ENCODE measurements around the gene TXNRD2.

The TXNRD2 gene

GRCh38 chr22:19961201-19961580 lies 19.6 kb upstream of the TXNRD2 start:
- Histone ChIP-seq H2AFZ (ENCODE audit: low read depth, low read length) (no peak overlapping the region), H3K79me2 (ENCODE audit: insufficient read depth, low read length) (peaks cover 9% of the 10 kb centered on the region; the same call in 1 of the 2 replicates), H3K9ac (ENCODE audit: low read depth, low read length) (no peak overlapping the region), H3K36me3 (ENCODE audit: insufficient read depth, low read length) (peaks cover 58% of the 10 kb centered on the region), H3K27ac (ENCODE audit: low read length) (no peak overlapping the region), H3K4me2 (ENCODE audit: insufficient read depth, low read length) (no peak overlapping the region), H3K4me1 (ENCODE audit: insufficient read depth, low read length) (no peaks in the 10 kb centered on the region), H3K4me3 (ENCODE audit: low read depth in 1 of 2, low read length in 2 of 2) (no peak overlapping the region), H3K27me3 (ENCODE audit: insufficient read depth, low read length, poor library complexity) (no peaks in the 10 kb centered on the region), H3K9me3 (ENCODE audit: insufficient read depth, low read length, severe bottlenecking) (no peaks in the 10 kb centered on the region), H4K20me1 (ENCODE audit: insufficient read depth, low read length) (peaks cover 49% of the 10 kb centered on the region)
- TF ChIP-seq EZH2 (IDR thresholded peaks at IDR 0.05; ENCODE audit: borderline replicate concordance, low read depth, low read length, severe bottlenecking) (no peak), CTCF (IDR thresholded peaks at IDR 0.05; ENCODE audit: borderline replicate concordance, extremely low read depth, low read length, poor library complexity, severe bottlenecking) (no peak)
- no peak for DNase-seq
- no peak for ATAC-seq (ENCODE audit: insufficient read depth, low read depth)

GRCh38 chr22:19960491-19961200 lies 19.0 kb upstream of the TXNRD2 start:
- Histone ChIP-seq H3K27ac (ENCODE audit: low read length) (no peak overlapping the region), H3K4me3 (ENCODE audit: low read depth in 1 of 2, low read length in 2 of 2) (no peak overlapping the region), H2AFZ (ENCODE audit: low read depth, low read length) (no peak overlapping the region), H3K36me3 (ENCODE audit: insufficient read depth, low read length) (peaks cover 53% of the 10 kb centered on the region), H3K4me1 (ENCODE audit: insufficient read depth, low read length) (no peaks in the 10 kb centered on the region), H4K20me1 (ENCODE audit: insufficient read depth, low read length) (peaks cover 50% of the 10 kb centered on the region), H3K79me2 (ENCODE audit: insufficient read depth, low read length) (peaks cover 10% of the 10 kb centered on the region; the same call in 1 of the 2 replicates), H3K27me3 (ENCODE audit: insufficient read depth, low read length, poor library complexity) (no peaks in the 10 kb centered on the region), H3K9ac (ENCODE audit: low read depth, low read length) (no peak overlapping the region), H3K4me2 (ENCODE audit: insufficient read depth, low read length) (no peak overlapping the region), H3K9me3 (ENCODE audit: insufficient read depth, low read length, severe bottlenecking) (no peaks in the 10 kb centered on the region)
- ATAC-seq (ENCODE audit: insufficient read depth, low read depth) (no peak), DNase-seq (no peak)
- TF ChIP-seq EZH2 (IDR thresholded peaks at IDR 0.05; ENCODE audit: borderline replicate concordance, low read depth, low read length, severe bottlenecking) (no peak), CTCF (IDR thresholded peaks at IDR 0.05; ENCODE audit: borderline replicate concordance, extremely low read depth, low read length, poor library complexity, severe bottlenecking) (no peak)

- Histone ChIP-seq H3K27ac (ENCODE audit: low read length) (no peak overlapping the region), H3K79me2 (ENCODE audit: insufficient read depth, low read length) (peaks cover 17% of the 10 kb centered on the region; the same call in 1 of the 2 replicates), H3K27me3 (ENCODE audit: insufficient read depth, low read length, poor library complexity) (no peaks in the 10 kb centered on the region), H2AFZ (ENCODE audit: low read depth, low read length) (no peak overlapping the region), H3K4me2 (ENCODE audit: insufficient read depth, low read length) (no peak overlapping the region), H3K4me1 (ENCODE audit: insufficient read depth, low read length) (no peaks in the 10 kb centered on the region), H3K36me3 (ENCODE audit: insufficient read depth, low read length) (peaks cover 56% of the 10 kb centered on the region), H4K20me1 (ENCODE audit: insufficient read depth, low read length) (peaks cover 57% of the 10 kb centered on the region), H3K9ac (ENCODE audit: low read depth, low read length) (no peak overlapping the region), H3K4me3 (ENCODE audit: low read depth in 1 of 2, low read length in 2 of 2) (no peak overlapping the region), H3K9me3 (ENCODE audit: insufficient read depth, low read length, severe bottlenecking) (no peaks in the 10 kb centered on the region)
- ATAC-seq (ENCODE audit: insufficient read depth, low read depth): no peak
- no peak for TF ChIP-seq EZH2 (IDR thresholded peaks at IDR 0.05; ENCODE audit: borderline replicate concordance, low read depth, low read length, severe bottlenecking)
- no peak for DNase-seq
Measured at GRCh38 chr22:19959587-19960490, 18.2 kb upstream of the TXNRD2 start.
